A549 treated with AZD9567 at 1 μM for 4 hours (cell line): ENCODE measurements around the gene RRP1B. TPM values are rescaled to one million over a fixed set of nuclear protein-coding genes. Genes with fewer than 3 reads are reported as not detected.

Experiments
- total RNA-seq: library from RNA; stranded (reverse); fragments of 200-300 nt; extraction: Qiagen RNA extraction; gene quantifications from 5 replicates; pipeline ENCODE4 v1.2.3, GENCODE V29; 2022; ENCODE audit not compliant: insufficient read depth

RRP1B gene
- total RNA-seq, result 37.6 to 45.1 TPM (median 39.6 TPM) in 5 replicates

GRCh38 chr21:43659136-43660000, at the start of gene RRP1B, which contains the start of gene HSF2BP:
RRP1B (plus strand) TSS chr21:43659560; CDS start chr21:43659665, 105 bp downstream.
HSF2BP (minus strand) TSS chr21:43659488; CDS start chr21:43658096, 1,392 bp downstream.

GRCh38 chr21:43718872-43719747, 59.8 kb downstream of the RRP1B start, which contains the start of gene PDXK:
PDXK (plus strand) TSS chr21:43719129; CDS start chr21:43719295, 166 bp downstream.

Other genes with a start within 250 kb of the RRP1B start
- gene SIK1, start 232.4 kb upstream of the RRP1B start, total RNA-seq, result 15.8 to 23.7 TPM (median 21.3 TPM) in 4 of 5 replicates, not detected in the other
- 1.3 to 3.7 TPM (median 1.7 TPM) in 5 replicates for gene HSF2BP, start 72 bp upstream of the RRP1B start, total RNA-seq
- 211 to 338 TPM (median 318 TPM) in 5 replicates for gene PDXK, start 59.6 kb downstream of the RRP1B start, total RNA-seq
- gene CSTB, start 116.7 kb downstream of the RRP1B start, total RNA-seq, result 91.9 to 100 TPM (median 96.0 TPM) in 5 replicates
- gene RRP1, start 130.0 kb downstream of the RRP1B start, total RNA-seq, result 38.1 to 49.2 TPM (median 40.1 TPM) in 5 replicates
- gene AGPAT3, start 205.7 kb downstream of the RRP1B start, total RNA-seq, result 17.0 to 24.4 TPM (median 21.6 TPM) in 5 replicates